Adipose tissue (tissue), 3 donors: ENCODE data around the gene EPHB4. TPM values are rescaled to one million over a fixed set of nuclear protein-coding genes. Genes with fewer than 3 reads are reported as not detected.
"Not testable (repeated sequence)": the region's sequence is repeated elsewhere in the genome, so short reads cannot be mapped to it uniquely, and the experiment has no call there.

ENCODE experiments used
- H3K27ac ChIP-seq: one replicate; pipeline ENCODE4 v1.5.1; 2013; ENCODE audit warnings: low read depth, low read length
- WGBS, 3 donors: extraction: QIAGEN DNeasy Blood & Tissue Kit; methylation state at CpG; one replicate each; pipeline ENCODE4 v1.1.7; 2013; 5-methylcytosine and 5-hydroxymethylcytosine counted together
- polyA plus RNA-seq, 3 donors: library from polyadenylated mRNA; stranded (reverse); fragments of 200-250 nt; gene quantifications; one replicate each; pipeline ENCODE4 v1.2.3, GENCODE V29; 2013
- donor health status: healthy with polysubstance abuse.
- donor health status: Bipolar disorder and iron deficiency.
- donor health status: healthy.

Gene EPHB4
- polyA plus RNA-seq, 3 donors, result 22.2 to 37.5 (median 22.6) TPM

- H3K27ac ChIP-seq, result not testable (repeated sequence)
Observed at GRCh38 chr7:100762841-100763240, 64.5 kb downstream of the EPHB4 start.

DNA sequence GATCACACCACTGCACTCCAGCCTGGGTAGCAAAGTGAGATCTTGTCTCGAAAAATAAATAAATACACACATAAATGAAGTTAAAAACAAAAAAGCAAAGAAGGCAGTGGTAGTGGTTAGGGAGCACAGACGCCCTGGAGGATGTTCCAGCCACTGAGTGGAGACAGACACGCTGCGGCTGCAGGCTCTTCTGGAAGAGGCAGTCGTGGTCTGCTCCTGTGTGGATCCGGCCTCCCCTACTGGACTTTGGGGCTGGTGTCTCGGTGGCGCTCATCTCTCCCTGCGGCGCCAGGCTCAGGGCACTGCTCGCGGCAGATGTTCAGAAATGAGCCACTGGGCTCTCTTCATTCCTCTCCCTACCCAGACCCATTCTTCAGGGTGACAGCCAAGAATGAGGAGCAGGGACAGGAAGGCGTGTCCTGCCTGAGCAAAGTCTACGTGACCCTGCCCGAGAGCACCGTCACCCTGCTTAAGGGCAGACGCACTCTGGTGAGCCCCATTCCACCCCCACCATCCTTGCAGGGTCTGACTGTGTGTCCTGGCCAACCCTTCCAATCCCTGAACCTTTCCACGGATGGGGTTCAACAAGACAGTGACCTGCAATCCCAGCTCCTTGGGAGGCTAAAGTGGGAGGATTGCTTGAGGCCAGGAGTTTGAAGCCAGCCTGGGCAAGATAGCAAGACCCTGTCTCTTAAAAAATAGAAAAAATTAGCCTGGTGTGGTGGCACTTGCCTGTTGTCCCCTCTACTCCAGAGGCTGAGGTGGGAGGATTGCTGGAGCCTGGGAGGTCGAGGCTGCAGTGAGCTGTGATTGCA, 67.8 kb downstream of the EPHB4 start:
- WGBS, 3 donors, result 63 to 74% (median 72%) methylated on average over 19 of the region's 19 CpGs
- no peak overlapping the region for H3K27ac ChIP-seq

More at GRCh38 chr7:100762841-100763240, 64.5 kb downstream of the EPHB4 start:
- 68 to 77% (median 77%) methylated on average over 5 of the region's 5 CpGs for WGBS, 3 donors

- 64 to 86% (median 82%) methylated on average over 2 to 3 of the region's 3 CpGs for WGBS, 3 donors
- H3K27ac ChIP-seq, result no peak overlapping the region
Observed at GRCh38 chr7:100753750-100754149, 73.6 kb downstream of the EPHB4 start.

DNA sequence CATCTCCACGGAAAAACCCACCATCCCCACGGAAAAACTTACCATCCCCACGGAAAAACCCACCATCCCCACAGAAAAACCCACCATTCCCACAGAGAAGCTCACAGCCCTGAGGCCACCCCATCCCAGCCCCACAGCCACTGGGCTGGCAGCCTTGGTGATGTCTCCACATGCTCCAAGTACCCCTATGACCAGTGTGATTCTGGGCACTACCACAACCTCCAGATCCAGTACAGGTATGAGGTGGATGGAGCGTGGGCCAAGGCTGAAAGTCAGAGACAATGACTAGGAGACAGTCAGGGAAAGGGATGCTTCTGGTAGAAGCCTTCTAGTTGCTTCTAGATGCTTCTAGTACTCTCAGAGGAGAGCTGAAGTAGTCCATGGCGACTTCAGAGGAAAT, 74.3 kb downstream of the EPHB4 start:
- no peak overlapping the region for H3K27ac ChIP-seq
- WGBS, 3 donors, result 79 to 81% (median 80%) methylated on average over 5 of the region's 5 CpGs

Other genes starting within 250 kb of the EPHB4 start
- gene LRCH4, start 241.4 kb downstream of the EPHB4 start, polyA plus RNA-seq, result 10 to 100 TPM; 23.5 to 37.1 (median 33.4) TPM
- gene FBXO24, start 241.2 kb downstream of the EPHB4 start, polyA plus RNA-seq, result under 1 TPM; 0.16 to 0.52 (median 0.45) TPM
- 10 to 100 TPM; 21.8 to 89.5 (median 80.4) TPM for gene PCOLCE, start 225.2 kb downstream of the EPHB4 start, polyA plus RNA-seq
- 10 to 100 TPM; 13.1 to 25.6 (median 17.9) TPM for gene MOSPD3, start 215.0 kb downstream of the EPHB4 start, polyA plus RNA-seq
- gene TFR2, start 186.0 kb downstream of the EPHB4 start, polyA plus RNA-seq, result 1 to 10 TPM in 1 of 3 donors, under 1 TPM in 2; 0.22 to 1.5 (median 0.48) TPM
- gene ACTL6B, start 171.1 kb downstream of the EPHB4 start, polyA plus RNA-seq, result under 1 TPM in 2 of 3 donors, not detected in 1; 0.09 to 0.53 TPM
- gene GNB2, start 153.8 kb downstream of the EPHB4 start, polyA plus RNA-seq, result 100 to 1,000 TPM; 156 to 286 (median 227) TPM
- gene GIGYF1, start 133.3 kb downstream of the EPHB4 start, polyA plus RNA-seq, result 10 to 100 TPM; 17.3 to 35.3 (median 19.1) TPM
- gene POP7, start 121.4 kb downstream of the EPHB4 start, polyA plus RNA-seq, result 10 to 100 TPM; 25.2 to 31.3 (median 27.4) TPM
- gene EPO, start 107.1 kb downstream of the EPHB4 start, polyA plus RNA-seq, result 1 to 10 TPM in 1 of 3 donors, under 1 TPM in 1, not detected in 1; 0.06 to 4.4 TPM
- gene ZAN, start 93.9 kb downstream of the EPHB4 start, polyA plus RNA-seq, result under 1 TPM in 1 of 3 donors, not detected in 2; 0.02 TPM
- 10 to 100 TPM; 12.0 to 18.8 (median 13.8) TPM for gene SLC12A9, start 25.2 kb upstream of the EPHB4 start, polyA plus RNA-seq
- 10 to 100 TPM; 37.1 to 57.1 (median 51.7) TPM for gene TRIP6, start 39.9 kb upstream of the EPHB4 start, polyA plus RNA-seq
- 10 to 100 TPM; 47.0 to 74.9 (median 57.4) TPM for gene SRRT, start 47.6 kb upstream of the EPHB4 start, polyA plus RNA-seq
- 1 to 10 TPM; 3.3 to 6.2 (median 3.5) TPM for gene UFSP1, start 62.2 kb upstream of the EPHB4 start, polyA plus RNA-seq
- gene ACHE, start 68.4 kb upstream of the EPHB4 start, polyA plus RNA-seq, result 1 to 10 TPM in 1 of 3 donors, under 1 TPM in 2; 0.67 to 2.4 (median 0.73) TPM
- gene MUC3A, start 122.0 kb upstream of the EPHB4 start, polyA plus RNA-seq, result 1 to 10 TPM in 2 of 3 donors, under 1 TPM in 1; 0.58 to 2.5 (median 1.1) TPM
- 1 to 10 TPM in 1 of 3 donors, under 1 TPM in 1, not detected in 1; 0.70 to 1.7 TPM for gene MUC12, start 142.0 kb upstream of the EPHB4 start, polyA plus RNA-seq
- under 1 TPM; under 0.01 TPM for gene MUC17, start 192.6 kb upstream of the EPHB4 start, polyA plus RNA-seq